Measurements from ENCODE around the gene NCK2. TPM values are rescaled to one million over a fixed set of nuclear protein-coding genes. Genes with fewer than 3 reads are reported as not detected.

The NCK2 gene
- total and polyA plus RNA-seq, 4 donors: 19.3 to 54.4 (median 33.9) TPM

- peaks cover 0 to 43% (median 15%) of the 10 kb centered on the region in 5 donors for H3K4me1 ChIP-seq (ENCODE audit: control insufficient read depth in 5 of 5, insufficient read depth in 5 of 5, low read length in 5 of 5)
- ATAC-seq (ENCODE audit: insufficient read depth, low FRiP score): no peak
- 71 to 84% methylated on average over 2 of the region's 2 CpGs for WGBS, 2 donors
- H3K27ac ChIP-seq (ENCODE audit: low read depth in 1 of 2, low read length in 1 of 2): peak overlapping the region in 1 of 2 donors; percentile 39
- H3K27me3 ChIP-seq (ENCODE audit: control insufficient read depth in 3 of 3, insufficient read depth in 3 of 3, low read length in 2 of 3): no peaks in the 10 kb centered on the region
- H3K9me3 ChIP-seq (ENCODE audit: control insufficient read depth in 4 of 4, insufficient read depth in 3 of 4, low read length in 3 of 4): peaks cover 0 to 4% (median 1%) of the 10 kb centered on the region in 4 donors
- H3K36me3 ChIP-seq (ENCODE audit: control insufficient read depth in 4 of 4, insufficient read depth in 4 of 4, low read length in 4 of 4): peaks cover 0 to 9% (median 5%) of the 10 kb centered on the region in 4 donors
- H3K4me3 ChIP-seq: no peak overlapping the region
- no peak for DNase-seq
- no peak for TF ChIP-seq CTCF (IDR thresholded peaks at IDR 0.05; ENCODE audit: control extremely low read depth, extremely low read depth)
- H3K9ac ChIP-seq (ENCODE audit: insufficient read depth in 1 of 2, low read length in 2 of 2): no peak overlapping the region
Measured at GRCh38 chr2:105886687-105887086, 142.0 kb downstream of the NCK2 start.

GRCh38 chr2:105887256-105887655, 142.5 kb downstream of the NCK2 start:
- WGBS, 2 donors: 91 to 96% methylated on average over 3 of the region's 3 CpGs
- Histone ChIP-seq H3K27ac (ENCODE audit: low read depth in 1 of 2, low read length in 1 of 2) (no peak overlapping the region), H3K4me1 (ENCODE audit: control insufficient read depth in 5 of 5, insufficient read depth in 5 of 5, low read length in 5 of 5) (peaks cover 0 to 43% (median 15%) of the 10 kb centered on the region in 5 donors), H3K4me3 (no peak overlapping the region), H3K9ac (ENCODE audit: insufficient read depth in 1 of 2, low read length in 2 of 2) (no peak overlapping the region), H3K27me3 (ENCODE audit: control insufficient read depth in 3 of 3, insufficient read depth in 3 of 3, low read length in 2 of 3) (no peaks in the 10 kb centered on the region), H3K9me3 (ENCODE audit: control insufficient read depth in 4 of 4, insufficient read depth in 3 of 4, low read length in 3 of 4) (peaks cover 0 to 4% (median 0%) of the 10 kb centered on the region in 4 donors), H3K36me3 (ENCODE audit: control insufficient read depth in 4 of 4, insufficient read depth in 4 of 4, low read length in 4 of 4) (peaks cover 0 to 5% (median 1%) of the 10 kb centered on the region in 4 donors)
- no peak for TF ChIP-seq CTCF (IDR thresholded peaks at IDR 0.05; ENCODE audit: control extremely low read depth, extremely low read depth)
- ATAC-seq (ENCODE audit: insufficient read depth, low FRiP score) (no peak), DNase-seq (no peak)

- ATAC-seq (ENCODE audit: insufficient read depth, low FRiP score) (no peak), DNase-seq (no peak)
- Histone ChIP-seq H3K4me1 (ENCODE audit: control insufficient read depth in 5 of 5, insufficient read depth in 5 of 5, low read length in 5 of 5) (peaks cover 0 to 38% (median 15%) of the 10 kb centered on the region in 5 donors), H3K4me3 (no peak overlapping the region), H3K9ac (ENCODE audit: insufficient read depth in 1 of 2, low read length in 2 of 2) (no peak overlapping the region), H3K27ac (ENCODE audit: low read depth in 1 of 2, low read length in 1 of 2) (no peak overlapping the region), H3K36me3 (ENCODE audit: control insufficient read depth in 4 of 4, insufficient read depth in 4 of 4, low read length in 4 of 4) (peaks cover 3 to 10% (median 5%) of the 10 kb centered on the region in 4 donors), H3K27me3 (ENCODE audit: control insufficient read depth in 3 of 3, insufficient read depth in 3 of 3, low read length in 2 of 3) (no peaks in the 10 kb centered on the region), H3K9me3 (ENCODE audit: control insufficient read depth in 4 of 4, insufficient read depth in 3 of 4, low read length in 3 of 4) (peaks cover 0 to 4% (median 0%) of the 10 kb centered on the region in 4 donors)
- TF ChIP-seq CTCF (IDR thresholded peaks at IDR 0.05; ENCODE audit: control extremely low read depth, extremely low read depth): no peak
- WGBS, 2 donors: 97% methylated on average over 2 of the region's 2 CpGs
Measured at GRCh38 chr2:105888625-105889024, 143.9 kb downstream of the NCK2 start.

- H3K27me3 ChIP-seq (ENCODE audit: control insufficient read depth in 3 of 3, insufficient read depth in 3 of 3, low read length in 2 of 3): no peaks in the 10 kb centered on the region
- H3K4me1 ChIP-seq (ENCODE audit: control insufficient read depth in 5 of 5, insufficient read depth in 5 of 5, low read length in 5 of 5): peaks cover 0 to 34% (median 11%) of the 10 kb centered on the region in 5 donors
- H3K4me3 ChIP-seq: no peak overlapping the region
- 91 to 96% methylated on average over 3 of the region's 3 CpGs for WGBS, 2 donors
- peak in 1 of 3 donors; percentile 8 for DNase-seq
- H3K27ac ChIP-seq (ENCODE audit: low read depth in 1 of 2, low read length in 1 of 2): no peak overlapping the region
- no peak for ATAC-seq (ENCODE audit: insufficient read depth, low FRiP score)
- H3K9me3 ChIP-seq (ENCODE audit: control insufficient read depth in 4 of 4, insufficient read depth in 3 of 4, low read length in 3 of 4): peaks cover 0 to 4% (median 0%) of the 10 kb centered on the region in 4 donors
- H3K9ac ChIP-seq (ENCODE audit: insufficient read depth in 1 of 2, low read length in 2 of 2): no peak overlapping the region
- TF ChIP-seq CTCF (IDR thresholded peaks at IDR 0.05; ENCODE audit: control extremely low read depth, extremely low read depth): no peak
- peaks cover 0 to 10% (median 6%) of the 10 kb centered on the region in 4 donors for H3K36me3 ChIP-seq (ENCODE audit: control insufficient read depth in 4 of 4, insufficient read depth in 4 of 4, low read length in 4 of 4)
Measured at GRCh38 chr2:105889046-105889445, 144.3 kb downstream of the NCK2 start.
